HCT116 (cell line): ENCODE results near the gene REPS2. TPM values are rescaled to one million over a fixed set of nuclear protein-coding genes. Genes with fewer than 3 reads are reported as not detected.

ENCODE experiments used
- ATAC-seq: fragments of 200-7000 bp; cut with Tn5 transposase; 2 replicates; pipeline ENCODE4 v1.9.1; 2020; ENCODE audit warnings: mild to moderate bottlenecking, moderate library complexity
- BruUV-seq: library from RNA; stranded (reverse); fragments of 400-500 nt; replicated peaks from 2 replicates; lab custom pipeline; 2021; lab: Mats Ljungman, UMichigan
- CTCF ChIA-PET: fragments of 300-600 bp; sonication (Branson Sonifier 250); formaldehyde crosslinking; loops from one replicate; lab custom pipeline; 2021; ENCODE audit warnings: antibody characterized with exemption; lab: Charles Lee
- POLR2A ChIA-PET: fragments of 300-600, 350-600 bp; sonication (Branson Sonifier 250); formaldehyde crosslinking; loops from one replicate; lab custom pipeline; 2021; ENCODE audit warnings: antibody characterized with exemption; lab: Charles Lee
- RAD21 ChIA-PET, 2 experiments: fragments of 300-600 bp; sonication (Branson Sonifier 250); formaldehyde crosslinking; loops; one replicate each; lab custom pipeline; 2023; ENCODE audit warnings: low total read pairs in 2 of 2; ENCODE audit not compliant: uncharacterized antibody in 2 of 2, unreplicated experiment in 2 of 2, low non-redundant PET in 1 of 2; lab: Charles Lee
- DNase-seq: peaks from one replicate; pipeline ENCODE4 v3.0.0-alpha.2; 2010; ENCODE audit warnings: low read depth, low spot score
- H2AFZ ChIP-seq: fragments of 200-600 bp; shearing (Covaris generic), sonication (generic); 2 replicates; pipeline ENCODE4 v1.6.1; 2017; ENCODE audit warnings: low read depth, mixed run types, mixed read lengths, antibody characterized with exemption, low read length; ENCODE audit not compliant: poor library complexity, severe bottlenecking
- H3K27ac ChIP-seq: 2 replicates; pipeline ENCODE4 v1.5.1; 2012; ENCODE audit warnings: low read depth, low read length
- H3K27me3 ChIP-seq: fragments of 200-600 bp; sonication (generic); 2 replicates; pipeline ENCODE4 v1.6.1; 2016; ENCODE audit warnings: mixed run types, low read length, mixed read lengths; ENCODE audit not compliant: insufficient read depth
- H3K36me3 ChIP-seq, 2 experiments: fragments of 200-500 bp in 1 of 2; fragments of 200-600 bp in 1 of 2; sonication (Bioruptor generic) in 1 of 2; sonication (generic) in 1 of 2; 2 replicates each; pipeline versions ENCODE4 v1.5.1 to v1.6.1; 2014 to 2016; ENCODE audit warnings: low read length in 2 of 2, inconsistent platforms in 1 of 2, mixed read lengths in 1 of 2, mixed run types in 1 of 2; ENCODE audit not compliant: insufficient read depth in 2 of 2, control insufficient read depth in 1 of 2
- H3K4me1 ChIP-seq, 2 experiments: fragments of 200-600 bp in 1 of 2; sonication (generic) in 1 of 2; 2 replicates each; pipeline versions ENCODE4 v1.5.1 to v1.6.1; 2012 to 2017; ENCODE audit warnings: low read length in 2 of 2, inconsistent platforms in 1 of 2, mild to moderate bottlenecking in 1 of 2, mixed read lengths in 1 of 2, mixed run types in 1 of 2, moderate library complexity in 1 of 2; ENCODE audit not compliant: insufficient read depth in 2 of 2, control insufficient read depth in 1 of 2
- H3K4me2 ChIP-seq: fragments of 200-600 bp; sonication (generic); 2 replicates; pipeline ENCODE4 v1.6.1; 2017; ENCODE audit warnings: mixed run types, low read length, mixed read lengths
- H3K4me3 ChIP-seq, 2 experiments: fragments of 200-600 bp in 1 of 2; sonication (generic) in 1 of 2; replicated peaks in 1 of 2; 2 replicates each; pipeline ENCODE4 v1.5.1; 2011 to 2016; ENCODE audit warnings: low read length in 2 of 2, control low read depth in 1 of 2, low read depth in 1 of 2, mild to moderate bottlenecking in 1 of 2, mixed read lengths in 1 of 2, mixed run types in 1 of 2
- H3K79me2 ChIP-seq: fragments of 200-600 bp; sonication (generic); 2 replicates; pipeline ENCODE4 v1.6.1; 2017; ENCODE audit warnings: mild to moderate bottlenecking, mixed run types, low read length, moderate library complexity, mixed read lengths; ENCODE audit not compliant: insufficient read depth
- H3K9ac ChIP-seq: fragments of 200-600 bp; sonication (generic); 2 replicates; pipeline ENCODE4 v1.6.1; 2016; ENCODE audit warnings: low read length, mixed read lengths
- H3K9me2 ChIP-seq: fragments of 200-600 bp; sonication (generic), shearing (Covaris generic); 2 replicates; pipeline ENCODE4 v1.6.1; 2017; ENCODE audit warnings: mixed run types, mild to moderate bottlenecking, moderate library complexity; ENCODE audit not compliant: insufficient read depth
- H3K9me3 ChIP-seq, 2 experiments: fragments of 200-500 bp in 1 of 2; fragments of 200-600 bp in 1 of 2; sonication (Bioruptor generic) in 1 of 2; sonication (generic) in 1 of 2; 2 replicates each; pipeline ENCODE4 v1.6.1; 2014 to 2017; ENCODE audit warnings: low read length in 2 of 2, mixed read lengths in 2 of 2, inconsistent platforms in 1 of 2, low read depth in 1 of 2, mild to moderate bottlenecking in 1 of 2, mixed run types in 1 of 2, moderate library complexity in 1 of 2; ENCODE audit not compliant: control insufficient read depth in 1 of 2, insufficient read depth in 1 of 2
- H4K20me1 ChIP-seq: fragments of 200-600 bp; sonication (generic), shearing (Covaris generic); 2 replicates; pipeline ENCODE4 v1.6.1; 2017; ENCODE audit warnings: mixed run types, mild to moderate bottlenecking, moderate library complexity; ENCODE audit not compliant: insufficient read depth
- ELF1 ChIP-seq: IDR thresholded peaks from 2 replicates; pipeline ENCODE4 v1.6.1; 2012; ENCODE audit warnings: low read depth, borderline replicate concordance
- EZH2phosphoT487 ChIP-seq: fragments of 200-600 bp; IDR thresholded peaks from 2 replicates; pipeline ENCODE4 v1.6.1; 2018; ENCODE audit warnings: antibody characterized with exemption, borderline replicate concordance
- FOSL1 ChIP-seq: IDR thresholded peaks from 2 replicates; pipeline ENCODE4 v1.6.1; 2012; ENCODE audit warnings: low read depth
- JUND ChIP-seq: IDR thresholded peaks from 2 replicates; pipeline ENCODE4 v1.6.1; 2012
- POLR2A ChIP-seq: IDR thresholded peaks from 2 replicates; pipeline ENCODE4 v1.7.0; 2011; ENCODE audit warnings: borderline replicate concordance; ENCODE audit not compliant: insufficient read depth, insufficient read length; ENCODE audit errors: extremely low read depth
- SIN3A ChIP-seq: IDR thresholded peaks from 2 replicates; pipeline ENCODE4 v1.6.1; 2012; ENCODE audit warnings: low read depth
- SRF ChIP-seq: IDR thresholded peaks from 2 replicates; pipeline ENCODE4 v1.6.1; 2012; ENCODE audit warnings: low read depth
- YY1 ChIP-seq: IDR thresholded peaks from 2 replicates; pipeline ENCODE4 v1.6.1; 2011; ENCODE audit warnings: low read length, low read depth, moderate library complexity, mild to moderate bottlenecking; ENCODE audit not compliant: insufficient replicate concordance; ENCODE audit errors: extremely low read depth
- ZFX ChIP-seq: fragments of 450-650 bp; IDR thresholded peaks from 2 replicates; pipeline ENCODE4 v1.6.1; 2017
- intact Hi-C: fragments of 100-400 bp; cut with micrococcal nuclease; formaldehyde crosslinking; loops from 2 replicates; pipeline ENCODE4 v1.10.0; 2022
- total RNA-seq: library from RNA; stranded (reverse); gene quantifications from one replicate; pipeline ENCODE4 v1.2.1, GENCODE V29; 2021; ENCODE audit not compliant: unreplicated experiment
- TF ChIP-seq, protein P1 (sequence below): IDR thresholded peaks from 2 replicates; pipeline ENCODE4 v1.6.1; 2011; ENCODE audit warnings: mild to moderate bottlenecking, low read length, moderate library complexity; ENCODE audit not compliant: insufficient replicate concordance; ENCODE audit errors: extremely low read depth
- TF ChIP-seq, protein P2 (sequence below): IDR thresholded peaks from 2 replicates; pipeline ENCODE4 v1.6.1; 2012; ENCODE audit warnings: low read depth
- TF ChIP-seq, protein P3 (sequence below): IDR thresholded peaks from 2 replicates; pipeline ENCODE4 v1.6.1; 2012
- TF ChIP-seq, protein P4 (sequence below): IDR thresholded peaks from 2 replicates; pipeline ENCODE4 v1.6.1; 2012
- TF ChIP-seq, protein P5 (sequence below), 3 experiments: fragments of 200-600 bp in 1 of 3; sonication (generic) in 1 of 3; IDR thresholded peaks in 2 of 3; conservative IDR thresholded peaks in 1 of 3; 2 replicates each; pipeline ENCODE4 v1.5.1; 2012 to 2017; ENCODE audit warnings: low read depth in 2 of 3, low read length in 2 of 3, antibody characterized with exemption in 1 of 3, borderline replicate concordance in 1 of 3, control low read depth in 1 of 3, mild to moderate bottlenecking in 1 of 3, mixed read lengths in 1 of 3, mixed run types in 1 of 3, moderate library complexity in 1 of 3; ENCODE audit not compliant: insufficient read depth in 1 of 3

Gene REPS2
- total RNA-seq, 1 experiment from 2014 or later, result 4.5 TPM

DNA sequence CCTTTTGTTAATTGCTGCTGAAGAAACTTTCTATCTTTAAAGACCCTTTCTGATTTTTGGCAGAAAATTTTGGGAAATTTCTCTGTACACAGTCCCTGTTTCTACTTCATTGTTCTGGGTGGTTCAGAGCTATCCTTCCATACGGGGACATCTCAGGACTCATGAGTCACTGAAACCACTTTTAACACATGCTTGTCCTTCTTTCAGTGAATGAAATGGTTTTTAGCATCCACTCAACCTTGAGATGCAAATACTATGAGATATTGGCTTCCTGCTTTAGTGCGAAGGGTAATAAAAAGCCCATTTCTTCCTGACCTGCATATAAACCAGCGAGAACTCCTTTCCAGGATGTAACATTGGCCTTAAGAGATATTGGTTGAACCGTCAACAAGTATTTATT, 158.0 kb downstream of the REPS2 start:
- TF ChIP-seq SRF (no peak), EZH2phosphoT487 (no peak), SIN3A (no peak), POLR2A (no peak), ZFX (no peak), JUND (no peak), FOSL1 (no peak), ELF1 (no peak), YY1 (no peak)
- TF ChIP-seq, protein P1, sequence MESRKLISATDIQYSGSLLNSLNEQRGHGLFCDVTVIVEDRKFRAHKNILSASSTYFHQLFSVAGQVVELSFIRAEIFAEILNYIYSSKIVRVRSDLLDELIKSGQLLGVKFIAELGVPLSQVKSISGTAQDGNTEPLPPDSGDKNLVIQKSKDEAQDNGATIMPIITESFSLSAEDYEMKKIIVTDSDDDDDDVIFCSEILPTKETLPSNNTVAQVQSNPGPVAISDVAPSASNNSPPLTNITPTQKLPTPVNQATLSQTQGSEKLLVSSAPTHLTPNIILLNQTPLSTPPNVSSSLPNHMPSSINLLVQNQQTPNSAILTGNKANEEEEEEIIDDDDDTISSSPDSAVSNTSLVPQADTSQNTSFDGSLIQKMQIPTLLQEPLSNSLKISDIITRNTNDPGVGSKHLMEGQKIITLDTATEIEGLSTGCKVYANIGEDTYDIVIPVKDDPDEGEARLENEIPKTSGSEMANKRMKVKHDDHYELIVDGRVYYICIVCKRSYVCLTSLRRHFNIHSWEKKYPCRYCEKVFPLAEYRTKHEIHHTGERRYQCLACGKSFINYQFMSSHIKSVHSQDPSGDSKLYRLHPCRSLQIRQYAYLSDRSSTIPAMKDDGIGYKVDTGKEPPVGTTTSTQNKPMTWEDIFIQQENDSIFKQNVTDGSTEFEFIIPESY, result no peak
- TF ChIP-seq, protein P2, sequence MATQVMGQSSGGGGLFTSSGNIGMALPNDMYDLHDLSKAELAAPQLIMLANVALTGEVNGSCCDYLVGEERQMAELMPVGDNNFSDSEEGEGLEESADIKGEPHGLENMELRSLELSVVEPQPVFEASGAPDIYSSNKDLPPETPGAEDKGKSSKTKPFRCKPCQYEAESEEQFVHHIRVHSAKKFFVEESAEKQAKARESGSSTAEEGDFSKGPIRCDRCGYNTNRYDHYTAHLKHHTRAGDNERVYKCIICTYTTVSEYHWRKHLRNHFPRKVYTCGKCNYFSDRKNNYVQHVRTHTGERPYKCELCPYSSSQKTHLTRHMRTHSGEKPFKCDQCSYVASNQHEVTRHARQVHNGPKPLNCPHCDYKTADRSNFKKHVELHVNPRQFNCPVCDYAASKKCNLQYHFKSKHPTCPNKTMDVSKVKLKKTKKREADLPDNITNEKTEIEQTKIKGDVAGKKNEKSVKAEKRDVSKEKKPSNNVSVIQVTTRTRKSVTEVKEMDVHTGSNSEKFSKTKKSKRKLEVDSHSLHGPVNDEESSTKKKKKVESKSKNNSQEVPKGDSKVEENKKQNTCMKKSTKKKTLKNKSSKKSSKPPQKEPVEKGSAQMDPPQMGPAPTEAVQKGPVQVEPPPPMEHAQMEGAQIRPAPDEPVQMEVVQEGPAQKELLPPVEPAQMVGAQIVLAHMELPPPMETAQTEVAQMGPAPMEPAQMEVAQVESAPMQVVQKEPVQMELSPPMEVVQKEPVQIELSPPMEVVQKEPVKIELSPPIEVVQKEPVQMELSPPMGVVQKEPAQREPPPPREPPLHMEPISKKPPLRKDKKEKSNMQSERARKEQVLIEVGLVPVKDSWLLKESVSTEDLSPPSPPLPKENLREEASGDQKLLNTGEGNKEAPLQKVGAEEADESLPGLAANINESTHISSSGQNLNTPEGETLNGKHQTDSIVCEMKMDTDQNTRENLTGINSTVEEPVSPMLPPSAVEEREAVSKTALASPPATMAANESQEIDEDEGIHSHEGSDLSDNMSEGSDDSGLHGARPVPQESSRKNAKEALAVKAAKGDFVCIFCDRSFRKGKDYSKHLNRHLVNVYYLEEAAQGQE, result no peak
- TF ChIP-seq, protein P3, sequence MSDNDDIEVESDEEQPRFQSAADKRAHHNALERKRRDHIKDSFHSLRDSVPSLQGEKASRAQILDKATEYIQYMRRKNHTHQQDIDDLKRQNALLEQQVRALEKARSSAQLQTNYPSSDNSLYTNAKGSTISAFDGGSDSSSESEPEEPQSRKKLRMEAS, result no peak
- TF ChIP-seq, protein P4, sequence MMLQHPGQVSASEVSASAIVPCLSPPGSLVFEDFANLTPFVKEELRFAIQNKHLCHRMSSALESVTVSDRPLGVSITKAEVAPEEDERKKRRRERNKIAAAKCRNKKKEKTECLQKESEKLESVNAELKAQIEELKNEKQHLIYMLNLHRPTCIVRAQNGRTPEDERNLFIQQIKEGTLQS, result no peak
- TF ChIP-seq, protein P5, sequence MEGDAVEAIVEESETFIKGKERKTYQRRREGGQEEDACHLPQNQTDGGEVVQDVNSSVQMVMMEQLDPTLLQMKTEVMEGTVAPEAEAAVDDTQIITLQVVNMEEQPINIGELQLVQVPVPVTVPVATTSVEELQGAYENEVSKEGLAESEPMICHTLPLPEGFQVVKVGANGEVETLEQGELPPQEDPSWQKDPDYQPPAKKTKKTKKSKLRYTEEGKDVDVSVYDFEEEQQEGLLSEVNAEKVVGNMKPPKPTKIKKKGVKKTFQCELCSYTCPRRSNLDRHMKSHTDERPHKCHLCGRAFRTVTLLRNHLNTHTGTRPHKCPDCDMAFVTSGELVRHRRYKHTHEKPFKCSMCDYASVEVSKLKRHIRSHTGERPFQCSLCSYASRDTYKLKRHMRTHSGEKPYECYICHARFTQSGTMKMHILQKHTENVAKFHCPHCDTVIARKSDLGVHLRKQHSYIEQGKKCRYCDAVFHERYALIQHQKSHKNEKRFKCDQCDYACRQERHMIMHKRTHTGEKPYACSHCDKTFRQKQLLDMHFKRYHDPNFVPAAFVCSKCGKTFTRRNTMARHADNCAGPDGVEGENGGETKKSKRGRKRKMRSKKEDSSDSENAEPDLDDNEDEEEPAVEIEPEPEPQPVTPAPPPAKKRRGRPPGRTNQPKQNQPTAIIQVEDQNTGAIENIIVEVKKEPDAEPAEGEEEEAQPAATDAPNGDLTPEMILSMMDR (IDR thresholded peaks at IDR 0.05 in 2 of 3, conservative IDR thresholded peaks at IDR 0.05 in 1 of 3; ENCODE audit: borderline replicate concordance in 1 of 3, insufficient read depth in 1 of 3, low read depth in 2 of 3, low read length in 2 of 3), result no peak
- intact Hi-C loops, result no loop called here
- Histone ChIP-seq H3K9me2 (no peaks in the 10 kb centered on the region), H3K27me3 (no peaks in the 10 kb centered on the region), H3K79me2 (no peaks in the 10 kb centered on the region), H2AFZ (no peak overlapping the region), H3K27ac (no peak overlapping the region), H3K4me1 (no peaks in the 10 kb centered on the region), H3K9me3 (no peaks in the 10 kb centered on the region), H3K4me3 (no peak overlapping the region), H3K4me2 (no peak overlapping the region), H4K20me1 (no peaks in the 10 kb centered on the region), H3K36me3 (no peaks in the 10 kb centered on the region), H3K9ac (no peak overlapping the region)
- ChIA-PET POLR2A (no interaction called here), CTCF (no interaction called here), RAD21 (no interaction called here)
- DNase-seq (no peak), ATAC-seq (no peak)
- BruUV-seq, result no TSS peak
